Embryonic facial prominence (tissue), 1 donor: ENCODE results near the gene SPEN.
"Not testable (repeated sequence)": the region's sequence is repeated elsewhere in the genome, so short reads cannot be mapped to it uniquely, and the experiment has no call there.

Experiments
- DNase-seq: peaks from one replicate; pipeline ENCODE4 v3.0.0-alpha.2; 2016; ENCODE audit errors: extremely low spot score

The SPEN gene

GRCh38 chr1:15962671-15963362, 115.3 kb downstream of the SPEN start:
- DNase-seq = no peak

DNA sequence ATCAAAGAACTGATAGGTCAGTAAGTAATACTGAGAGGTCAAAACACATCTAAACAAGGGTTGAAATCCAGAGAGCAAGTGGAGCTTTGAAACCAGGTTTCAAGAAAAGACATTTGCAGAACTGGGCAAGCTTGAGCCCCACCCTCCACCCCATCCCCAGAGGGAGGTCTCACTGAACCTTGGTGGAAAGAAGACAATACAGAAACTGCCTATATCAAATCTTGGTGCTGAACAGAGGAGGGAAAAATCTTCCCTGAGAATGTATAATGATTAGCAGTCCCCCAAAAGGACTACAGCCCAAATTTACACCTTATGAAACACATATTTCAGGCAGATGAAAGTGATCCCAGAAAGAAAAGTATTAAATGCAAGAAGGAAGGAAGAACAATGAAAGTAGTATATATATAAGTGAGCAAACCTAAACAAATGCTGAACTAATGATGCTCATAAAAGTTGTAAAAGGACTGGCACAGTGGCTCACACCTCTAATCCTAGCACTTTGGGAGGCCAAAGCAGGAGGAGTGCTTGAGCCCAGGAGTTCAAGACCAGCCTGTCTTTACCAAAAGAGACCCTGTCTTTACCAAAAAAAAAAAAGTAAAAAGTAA, 116.0 kb downstream of the SPEN start:
- no peak for DNase-seq

GRCh38 chr1:15963968-15964648, 116.6 kb downstream of the SPEN start:
- no peak for DNase-seq

DNA sequence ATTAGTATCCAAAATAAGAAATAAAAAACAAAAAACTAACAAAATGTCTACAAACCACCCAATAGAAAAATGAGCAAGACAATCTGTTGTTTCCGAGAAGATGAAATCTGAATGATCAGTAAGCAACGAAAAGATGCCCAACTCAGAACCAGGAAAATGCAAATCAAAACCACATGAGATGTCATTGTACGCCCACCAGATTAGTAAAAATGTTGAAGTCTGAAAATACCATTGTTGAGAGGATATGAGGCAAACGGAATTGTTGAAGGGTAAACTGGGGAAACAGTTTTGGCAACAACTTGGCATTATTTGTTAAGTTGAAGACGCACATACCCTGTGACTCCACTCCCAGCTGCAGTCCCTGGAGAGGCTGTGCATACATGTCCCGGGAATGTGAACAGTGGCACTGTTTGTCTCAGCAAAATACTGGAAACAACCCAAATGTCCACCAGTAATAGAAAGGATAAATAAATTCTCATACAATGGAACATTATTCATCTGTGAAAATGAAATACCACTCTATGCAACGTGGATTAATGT, 117.8 kb downstream of the SPEN start:
- no peak for DNase-seq

DNA sequence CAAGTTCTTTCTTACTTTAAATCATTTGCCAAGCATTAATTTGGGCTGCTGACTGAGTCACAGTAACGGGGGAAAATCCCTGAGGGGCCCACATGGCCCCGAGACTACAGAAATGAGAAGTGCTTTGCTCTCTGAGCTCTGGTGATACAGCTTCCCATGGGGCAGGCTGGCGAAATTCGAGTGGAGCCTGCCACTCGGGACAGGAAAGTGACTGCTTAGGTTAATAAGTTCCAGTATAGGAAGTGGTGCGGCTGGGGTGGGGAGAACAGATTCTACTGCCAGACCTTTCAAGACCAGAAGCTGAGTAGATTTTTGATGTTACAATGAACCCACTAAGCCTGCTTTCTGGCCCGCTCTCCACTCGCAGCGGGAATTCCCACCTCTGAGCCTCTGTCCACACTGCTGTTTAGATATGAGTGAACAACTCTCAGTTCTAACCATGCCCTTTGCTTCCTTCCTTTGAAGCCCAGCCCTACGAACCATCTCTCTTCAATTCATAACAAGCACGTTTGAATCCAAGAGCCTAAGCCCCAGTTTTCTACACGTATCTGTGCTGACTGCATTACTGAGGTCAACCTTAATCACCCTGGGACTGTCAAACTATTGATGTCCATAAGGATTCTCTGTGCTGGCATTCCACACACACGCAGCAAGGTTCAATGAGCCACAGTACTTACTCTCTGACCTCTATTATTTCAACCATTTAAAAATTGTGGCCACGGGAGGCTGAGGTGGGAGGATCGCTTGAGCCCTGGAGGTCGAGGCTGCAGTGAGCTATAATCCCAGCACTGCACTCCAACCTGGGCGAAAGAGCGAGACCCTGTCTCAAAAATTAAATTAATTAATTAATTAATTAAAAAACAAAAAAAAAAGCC, 118.8 kb downstream of the SPEN start:
- no peak for DNase-seq

- no peak for DNase-seq
Measured at GRCh38 chr1:15966956-15967344, 119.4 kb downstream of the SPEN start.

DNA sequence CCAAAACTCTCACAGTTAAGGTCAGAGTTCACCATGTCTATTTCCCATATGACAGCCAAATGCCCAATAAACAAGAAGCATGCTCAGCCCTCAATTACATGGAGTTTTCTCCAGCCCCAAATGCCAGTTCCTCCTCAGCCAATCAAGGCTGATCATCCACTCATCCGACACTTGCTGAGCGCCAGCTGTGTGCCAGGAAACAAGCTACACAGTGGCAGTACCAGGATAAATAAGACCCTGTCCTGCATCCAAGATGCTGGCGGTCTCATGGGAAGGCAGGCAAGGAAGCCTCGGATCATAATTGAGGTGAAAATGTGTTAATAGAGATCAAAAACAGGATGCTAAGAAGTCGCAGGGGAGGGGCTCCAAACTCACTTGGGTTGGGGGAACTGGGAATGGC, 120.7 kb downstream of the SPEN start:
- no peak for DNase-seq

GRCh38 chr1:15969321-15969880, 121.9 kb downstream of the SPEN start:
- DNase-seq = no peak

GRCh38 chr1:15970911-15971310, 123.4 kb downstream of the SPEN start:
- no peak for DNase-seq

- no peak for DNase-seq
Measured at GRCh38 chr1:15972409-15972808, 124.9 kb downstream of the SPEN start.

GRCh38 chr1:15973772-15974171, 126.3 kb downstream of the SPEN start:
- DNase-seq = no peak

DNA sequence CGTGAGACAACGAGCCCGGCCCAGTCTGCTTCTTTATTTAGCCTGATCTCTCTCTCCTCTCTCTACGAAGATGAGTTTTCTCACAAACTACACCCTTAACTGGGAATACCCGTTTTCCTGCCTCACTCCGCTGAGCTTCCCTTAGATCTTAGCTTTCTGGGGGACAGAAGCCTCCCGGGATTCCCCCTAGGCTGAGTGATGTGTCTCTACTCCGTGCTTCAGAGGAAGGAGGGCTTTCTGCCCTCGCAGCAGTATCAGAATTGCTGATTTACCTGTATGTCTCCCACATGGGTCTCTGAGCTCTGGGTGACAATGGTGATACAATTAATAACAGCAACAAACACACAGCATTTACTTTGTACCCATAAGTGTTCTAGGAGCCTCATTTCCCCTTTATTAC, 127.3 kb downstream of the SPEN start:
- DNase-seq = no peak

DNA sequence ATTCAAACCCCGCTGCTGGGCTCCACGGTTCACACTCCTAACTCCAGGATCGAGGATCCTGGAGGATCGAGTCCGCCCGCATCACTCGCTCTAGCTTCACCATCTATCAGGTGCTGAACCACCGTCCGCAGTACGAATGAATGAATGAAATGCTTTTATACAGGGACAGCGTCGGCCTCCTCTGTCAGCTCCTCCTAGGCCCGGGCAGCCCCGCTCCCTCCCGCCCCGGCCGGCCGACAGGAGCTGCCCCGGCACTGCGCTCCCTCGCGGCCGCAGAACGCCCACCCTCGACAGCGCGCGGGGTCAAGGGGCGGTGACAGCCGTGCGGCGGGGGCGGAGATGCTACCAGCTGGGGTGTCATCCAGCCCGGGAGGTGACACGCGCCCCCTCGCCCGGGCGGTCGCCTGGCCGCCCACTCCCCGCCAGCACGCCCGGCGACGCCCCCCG, 127.9 kb downstream of the SPEN start:
- no peak for DNase-seq

DNA sequence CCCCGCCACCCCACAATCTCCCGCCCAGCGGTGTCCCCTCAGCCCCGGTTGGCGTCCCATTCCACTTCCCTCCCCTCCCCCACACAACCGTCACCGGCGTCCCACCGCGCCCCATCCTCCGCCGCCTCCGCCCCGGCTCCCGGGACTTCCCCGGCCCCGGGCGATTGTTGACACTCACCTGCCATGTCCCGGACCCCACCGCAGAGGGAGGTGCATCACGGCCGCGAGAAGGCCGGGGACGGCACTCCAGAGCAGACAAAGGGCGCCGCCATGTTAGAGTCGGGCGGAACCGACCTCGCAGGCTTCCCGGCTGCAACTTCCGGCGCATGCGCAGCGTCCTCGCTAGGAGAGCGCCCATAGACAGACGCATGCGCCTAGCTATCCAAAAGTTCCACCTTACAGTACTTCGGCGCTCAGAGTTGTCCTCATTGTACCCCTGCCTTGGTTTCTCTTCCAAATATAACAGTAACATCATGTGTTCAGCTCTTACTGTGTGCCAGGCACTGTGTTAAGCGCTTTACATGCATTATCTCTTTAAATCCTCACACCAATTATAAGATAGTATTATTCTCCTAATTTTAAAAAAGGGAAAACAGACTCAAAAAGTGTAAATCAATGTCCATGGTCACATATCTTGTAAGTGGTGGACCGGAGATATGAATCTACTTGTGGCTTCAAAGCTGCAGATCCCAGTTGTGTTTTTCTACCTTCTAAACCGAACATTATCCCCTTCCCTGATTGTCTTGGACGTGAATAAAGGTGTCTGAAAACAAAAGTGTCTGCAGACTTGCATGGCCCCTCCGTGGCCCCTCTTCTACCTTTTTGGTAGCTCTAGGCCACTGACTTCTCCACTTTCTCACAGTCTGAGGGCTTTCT, 128.5 kb downstream of the SPEN start, which contains the start of gene ZBTB17:
TSS of gene ZBTB17 (minus strand) at position 297 of the 876 bp plus-strand sequence. CDS start 27,606 bp downstream, outside the sequence.
- DNase-seq = peak; percentile 93

GRCh38 chr1:15977947-15978346, 130.4 kb downstream of the SPEN start:
- DNase-seq = not testable (repeated sequence)

- no peak for DNase-seq
Measured at GRCh38 chr1:15981679-15982078, 134.2 kb downstream of the SPEN start.

GRCh38 chr1:15983275-15983674, 135.8 kb downstream of the SPEN start:
- no peak for DNase-seq

DNA sequence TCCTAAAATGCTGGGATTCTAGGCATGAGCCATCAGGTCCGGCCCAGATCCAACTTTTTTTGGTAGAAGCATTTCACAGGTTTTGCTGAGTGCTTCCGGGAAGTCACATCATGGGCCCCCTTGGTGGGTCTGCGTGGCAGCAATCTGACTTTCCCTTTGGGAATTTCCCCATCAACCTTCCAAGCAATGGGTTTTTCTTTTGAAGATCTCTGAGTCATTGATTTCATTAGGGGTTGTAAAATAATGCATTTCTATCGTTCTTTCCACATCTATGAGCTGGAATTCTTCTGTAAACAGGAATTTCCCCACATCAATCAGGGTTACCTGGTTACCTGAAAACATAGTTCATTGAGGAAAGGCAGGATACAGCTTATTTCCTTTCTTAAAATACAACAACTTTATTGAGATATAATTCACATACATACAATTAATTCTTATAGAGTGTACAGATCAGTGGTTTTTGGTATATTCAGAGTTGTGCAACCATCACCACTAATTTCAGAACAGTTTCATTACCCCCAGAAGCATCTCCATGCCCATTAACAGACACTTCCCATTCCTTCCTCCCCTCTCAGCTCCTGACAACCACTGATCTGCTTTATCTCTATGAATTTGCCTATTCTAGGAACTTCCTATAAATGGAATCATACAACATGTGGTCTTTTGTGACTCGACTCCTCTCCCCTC, 138.2 kb downstream of the SPEN start:
- DNase-seq = no peak

- DNase-seq = no peak
Measured at GRCh38 chr1:15988856-15989736, 141.6 kb downstream of the SPEN start.
